GM19455 (cell line): ENCODE measurements around the gene SRGAP2C.
"Not testable (repeated sequence)": the region's sequence is repeated elsewhere in the genome, so short reads cannot be mapped to it uniquely, and the experiment has no call there.

Experiments
- ATAC-seq: cut with Tn5 transposase; IDR thresholded peaks from one replicate; pipeline ENCODE4 v1.9.1; 2021; ENCODE audit not compliant: unreplicated experiment

SRGAP2C gene

DNA sequence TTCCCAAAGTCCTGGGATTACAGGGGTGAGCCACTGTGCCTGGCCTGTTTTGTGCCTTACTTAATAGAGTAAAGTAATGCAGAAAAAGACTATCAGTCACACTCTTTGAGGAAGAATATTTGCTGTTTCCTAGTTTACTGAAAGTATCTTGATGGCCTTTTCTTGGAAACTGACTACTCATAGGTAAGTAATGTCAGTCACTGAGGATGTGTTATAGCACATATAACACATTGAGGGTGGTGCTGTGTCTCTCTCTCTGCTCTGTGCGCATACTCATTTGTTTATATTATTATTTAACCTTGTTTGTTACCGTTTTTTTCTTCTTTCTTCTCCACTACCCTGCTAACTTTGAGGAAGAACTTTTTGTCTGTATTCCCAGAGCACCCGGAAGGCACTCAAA is 93.4 kb downstream of the SRGAP2C start:
- ATAC-seq, result not testable (repeated sequence)

- ATAC-seq, result not testable (repeated sequence)
These were observed 94.2 kb downstream of the SRGAP2C start for GRCh38 chr1:121278777-121279547.

DNA sequence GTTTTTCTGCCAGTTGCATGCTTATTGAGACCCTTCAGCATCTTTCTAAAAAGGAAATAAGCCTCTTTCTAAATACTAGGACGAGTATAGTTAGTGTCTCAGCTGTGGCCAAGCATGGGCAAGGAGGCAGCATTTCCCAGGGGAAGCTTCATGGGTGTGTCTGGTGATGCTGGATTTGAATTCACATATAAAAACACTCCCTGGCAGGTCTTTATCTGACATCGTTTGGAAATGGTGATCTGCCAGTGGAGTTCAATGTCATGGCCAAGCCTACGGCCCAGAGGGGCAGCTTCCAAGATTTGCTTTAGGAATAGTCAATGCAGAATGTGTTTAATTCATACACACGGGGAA is 94.7 kb downstream of the SRGAP2C start:
- ATAC-seq, result not testable (repeated sequence)

GRCh38 chr1:121280699-121281317 is 96.0 kb downstream of the SRGAP2C start:
- ATAC-seq, result not testable (repeated sequence)

DNA sequence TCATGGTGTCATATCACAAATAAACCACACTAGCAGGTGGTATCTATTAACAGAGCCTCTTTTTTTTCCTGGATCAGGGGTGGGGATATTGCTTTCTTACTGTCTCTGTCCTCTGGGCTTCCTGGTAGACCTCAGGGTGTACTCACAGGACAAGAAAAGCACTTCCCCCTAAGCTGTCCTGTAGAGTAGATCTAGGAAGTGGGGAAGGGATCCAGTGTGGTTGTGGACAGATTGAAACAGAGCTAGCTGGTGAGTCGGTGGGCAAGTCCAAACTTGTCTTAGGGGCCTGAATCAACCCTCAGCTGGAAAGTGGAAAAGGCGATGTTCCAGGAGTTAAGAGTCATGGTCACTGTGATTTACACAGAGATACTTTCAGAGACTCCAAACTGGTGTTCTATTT is 96.7 kb downstream of the SRGAP2C start:
- not testable (repeated sequence) for ATAC-seq

DNA sequence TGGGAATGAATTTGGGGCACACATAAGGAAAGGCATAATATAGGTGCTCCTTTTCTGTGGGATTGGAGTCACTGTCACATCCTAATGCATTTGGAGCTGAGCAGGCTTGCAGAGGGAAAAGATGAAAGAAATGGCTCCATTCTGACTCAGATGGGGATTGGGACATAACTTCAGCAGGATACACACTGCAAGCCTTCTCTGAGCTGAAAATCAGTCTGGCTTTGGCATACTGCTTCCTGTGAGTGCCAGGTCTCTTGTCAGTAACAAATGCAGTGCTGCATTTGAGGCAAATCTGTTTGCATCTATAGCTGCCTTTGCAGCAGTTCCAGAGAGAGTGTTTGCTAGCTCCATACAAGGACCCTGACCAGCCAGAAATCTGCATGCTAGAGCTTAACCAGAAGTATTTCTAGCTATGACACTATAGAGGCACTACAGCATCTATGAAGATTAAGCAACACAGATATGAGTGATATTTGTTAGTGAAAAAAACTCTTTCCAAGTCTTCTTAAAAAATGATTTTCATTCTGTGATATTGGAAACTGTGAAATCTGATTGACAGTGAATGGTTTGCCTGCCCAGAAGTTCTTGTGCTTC is 98.9 kb downstream of the SRGAP2C start:
- ATAC-seq, result not testable (repeated sequence)

GRCh38 chr1:121292590-121292989 is 107.8 kb downstream of the SRGAP2C start:
- ATAC-seq, result not testable (repeated sequence)

DNA sequence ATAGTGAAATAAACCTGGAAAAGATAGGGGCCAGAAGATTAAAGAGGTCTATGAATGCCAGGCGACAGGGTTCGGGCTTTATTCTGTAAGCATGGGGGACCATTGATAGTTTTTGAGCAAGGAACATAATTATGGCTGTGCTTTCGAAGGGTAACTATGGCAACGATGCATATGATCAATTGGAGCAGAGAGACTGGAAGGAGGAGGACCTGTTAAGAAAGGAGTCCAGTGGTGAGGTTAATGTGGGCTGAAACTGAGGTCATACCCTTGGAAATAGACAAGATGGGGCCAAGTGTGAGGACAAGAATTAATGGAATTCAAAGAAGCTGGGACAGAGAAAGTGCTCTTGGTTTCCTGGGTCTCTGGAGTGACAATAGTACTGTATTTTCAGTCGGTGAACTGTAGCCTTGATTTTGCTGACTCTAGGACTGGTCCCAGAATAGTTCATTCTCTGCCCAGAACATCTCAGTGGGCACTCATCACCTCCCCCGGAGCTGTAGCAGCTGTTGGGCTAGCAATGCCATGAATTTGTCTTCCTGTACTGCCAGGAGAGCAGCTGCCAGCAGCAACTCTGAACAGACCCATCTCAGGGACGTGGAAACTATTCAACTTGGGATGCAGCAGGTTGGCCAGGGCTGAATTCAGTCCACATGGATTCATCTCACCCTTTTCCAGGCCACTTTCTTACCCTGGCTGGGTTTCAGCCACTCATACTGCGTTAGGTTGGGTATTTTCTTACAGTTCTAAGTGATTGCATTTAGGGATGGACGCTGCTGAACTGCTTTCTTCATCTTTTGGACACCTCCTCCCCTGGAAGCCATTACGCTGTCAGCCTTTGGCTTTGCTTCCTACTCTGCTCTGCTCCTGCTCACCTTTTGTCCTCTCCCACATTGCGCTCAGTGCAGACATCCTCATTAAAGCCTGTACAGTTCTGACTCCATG is 108.8 kb downstream of the SRGAP2C start:
- not testable (repeated sequence) for ATAC-seq

DNA sequence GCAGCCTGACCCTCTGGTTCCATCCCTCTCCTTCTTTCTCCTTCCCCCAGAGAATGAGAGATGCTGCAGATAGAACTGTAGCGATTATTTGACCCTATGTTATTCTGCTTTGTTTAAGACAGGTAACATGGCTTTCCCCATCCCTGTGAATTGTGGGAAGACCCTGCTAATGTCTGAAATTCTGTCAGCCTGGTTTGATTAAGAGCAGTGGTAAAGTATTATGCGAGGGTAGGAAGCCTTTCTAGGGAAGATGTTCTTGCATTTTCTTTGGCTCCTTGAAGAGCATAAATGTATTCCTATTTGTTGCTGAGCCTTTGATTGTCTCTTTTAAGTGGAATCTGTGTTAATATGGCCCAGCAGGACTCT is 109.4 kb downstream of the SRGAP2C start:
- ATAC-seq, result not testable (repeated sequence)

- ATAC-seq, result not testable (repeated sequence)
These were observed 111.8 kb downstream of the SRGAP2C start for GRCh38 chr1:121296563-121296962.

- ATAC-seq, result not testable (repeated sequence)
These were observed 113.8 kb downstream of the SRGAP2C start for GRCh38 chr1:121298529-121298928.

- not testable (repeated sequence) for ATAC-seq
These were observed 114.9 kb downstream of the SRGAP2C start for GRCh38 chr1:121299514-121300149.

DNA sequence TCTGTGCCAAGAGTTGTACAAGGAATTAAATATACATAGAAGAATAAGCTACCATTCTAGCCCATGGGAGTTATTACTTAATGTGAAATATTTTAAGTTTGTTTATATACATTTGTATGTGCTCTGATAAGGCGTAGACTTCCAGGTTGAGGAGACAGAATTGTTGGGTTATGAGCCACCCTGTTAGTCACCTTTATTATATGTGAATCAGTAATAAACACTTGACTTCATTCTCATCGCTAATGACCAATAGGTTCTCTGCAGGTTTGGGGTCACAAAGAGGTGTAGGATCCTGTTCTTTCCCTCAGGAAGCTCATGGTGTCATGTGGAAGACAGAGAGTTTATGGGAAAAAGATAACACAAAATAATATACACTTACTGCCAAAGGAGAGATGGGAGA is 117.1 kb downstream of the SRGAP2C start:
- not testable (repeated sequence) for ATAC-seq

GRCh38 chr1:121307759-121308158 is 123.0 kb downstream of the SRGAP2C start:
- not testable (repeated sequence) for ATAC-seq

- not testable (repeated sequence) for ATAC-seq
These were observed 130.7 kb downstream of the SRGAP2C start for GRCh38 chr1:121315509-121315908.

- ATAC-seq, result not testable (repeated sequence)
These were observed 131.3 kb downstream of the SRGAP2C start for GRCh38 chr1:121316081-121316480.

DNA sequence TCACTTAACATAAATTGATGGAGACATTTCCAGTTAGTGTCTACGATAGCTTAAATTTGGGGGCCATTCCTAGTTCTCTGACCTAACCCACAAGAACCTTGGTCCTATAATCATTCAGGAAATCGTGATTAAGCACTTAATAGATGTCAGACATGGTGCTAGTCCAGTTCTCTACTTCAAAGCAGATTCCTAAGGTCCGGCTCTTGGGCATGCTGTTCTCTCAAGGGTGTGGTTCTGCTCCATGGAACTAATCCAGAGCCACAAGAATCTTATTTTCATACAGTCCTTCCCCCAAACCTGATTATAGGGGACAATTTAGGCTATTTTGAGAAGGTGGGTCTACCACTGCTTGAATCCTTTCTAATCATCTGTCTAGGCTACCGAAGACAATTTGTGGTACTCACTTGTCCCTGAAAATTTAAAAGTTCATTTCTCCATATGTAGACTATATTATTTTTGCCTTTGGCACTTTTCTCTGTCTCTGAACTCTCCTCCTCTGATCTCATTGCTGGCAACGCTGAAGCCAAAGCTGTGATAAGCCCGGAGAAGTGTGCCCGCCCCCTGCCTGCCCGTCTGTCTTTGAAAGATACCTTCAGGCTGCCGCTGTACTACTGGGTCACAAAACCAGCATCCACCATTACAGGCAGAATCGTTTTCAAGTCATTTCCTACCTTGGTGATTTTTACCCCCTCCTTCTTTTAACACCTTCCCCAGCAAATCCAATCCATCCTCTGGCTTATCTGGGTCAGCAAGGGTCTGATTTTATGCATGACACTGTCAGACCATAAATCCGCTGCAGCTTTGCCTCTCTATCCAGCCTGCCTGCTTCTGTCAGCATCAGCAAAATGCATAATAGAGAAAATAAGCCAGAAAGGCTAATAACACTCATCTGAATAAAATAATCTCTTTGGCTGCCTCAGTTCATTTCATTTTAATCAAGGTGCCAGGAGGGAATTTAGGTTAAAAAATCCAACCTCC is 133.0 kb downstream of the SRGAP2C start:
- not testable (repeated sequence) for ATAC-seq

DNA sequence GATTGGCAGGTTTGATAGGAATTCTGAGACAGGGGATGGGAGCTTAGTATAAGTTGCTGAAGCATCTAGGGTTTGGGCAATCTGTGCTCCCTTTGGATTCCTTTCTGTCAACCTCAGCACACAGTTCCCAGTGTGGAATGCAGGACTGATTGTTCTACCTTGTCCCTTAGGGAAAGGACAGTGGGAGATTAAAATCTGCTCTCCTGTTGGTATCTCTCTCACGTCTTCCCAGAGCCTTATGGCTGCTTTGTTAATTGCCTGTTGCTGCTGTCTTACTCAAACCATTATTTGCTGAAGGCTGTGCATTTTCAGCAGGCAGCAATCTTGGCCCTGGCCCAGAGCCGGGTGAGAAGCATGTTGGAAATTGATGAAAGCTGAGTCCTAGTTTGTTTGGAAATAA is 133.9 kb downstream of the SRGAP2C start:
- not testable (repeated sequence) for ATAC-seq

DNA sequence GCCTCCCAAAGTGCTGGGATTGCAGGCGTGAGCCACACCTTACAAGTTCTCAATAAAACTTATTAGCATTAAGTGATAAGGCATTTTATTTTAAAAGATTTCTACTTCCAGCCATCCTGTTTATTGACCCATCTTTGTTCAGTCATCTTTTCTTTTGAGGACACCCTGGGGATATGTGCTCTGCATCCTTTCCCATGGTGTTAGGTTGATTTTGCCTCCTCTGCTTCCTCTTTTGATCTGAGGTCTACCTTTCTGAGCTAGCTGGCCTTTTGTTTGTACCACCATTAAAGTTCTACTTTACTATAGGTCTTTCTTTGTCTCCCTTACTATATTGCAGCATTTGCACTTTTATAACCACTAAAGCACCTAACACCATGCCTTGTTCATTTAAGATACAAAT is 136.9 kb downstream of the SRGAP2C start:
- not testable (repeated sequence) for ATAC-seq
